ENCODE results near the gene TGFBR1.

- TF ChIP-seq RAD21 (IDR thresholded peaks at IDR 0.05; ENCODE audit: low read length) (no peak), CTCF (IDR thresholded peaks at IDR 0.05) (no peak), EP300 (IDR thresholded peaks at IDR 0.05; ENCODE audit: borderline replicate concordance in 1 of 2, low read depth in 1 of 2, low read length in 1 of 2) (no peak), RCOR1 (IDR thresholded peaks at IDR 0.05; ENCODE audit: low read length) (no peak), JUND (IDR thresholded peaks at IDR 0.05) (no peak), MEF2A (IDR thresholded peaks at IDR 0.05; ENCODE audit: borderline replicate concordance, low read depth) (no peak), YY1 (IDR thresholded peaks at IDR 0.05; ENCODE audit: low read depth) (no peak)
These were observed 36.9 kb downstream of the TGFBR1 start for GRCh38 chr9:99141849-99142248.
